ENCODE data around the gene ACD.

The ACD gene

DNA sequence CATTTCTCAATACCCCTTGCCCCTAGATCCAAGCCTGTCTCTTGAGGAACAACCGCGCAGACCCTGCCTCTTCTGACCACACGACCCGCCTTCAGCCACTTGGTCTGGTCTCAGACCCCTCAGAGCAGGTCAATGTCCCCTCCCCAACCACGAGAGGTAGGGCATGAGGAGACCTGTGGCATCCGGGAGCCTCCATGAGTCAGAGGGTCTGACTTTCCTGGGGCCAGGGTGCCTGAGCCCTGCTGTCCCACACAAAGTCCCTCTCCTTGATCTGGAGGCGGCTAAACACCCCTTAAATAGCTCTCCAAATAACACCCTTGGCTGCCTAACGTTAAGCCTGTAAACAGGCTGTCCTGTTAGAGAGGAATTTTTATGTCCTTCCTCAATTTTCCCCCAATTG is 10.0 kb downstream of the ACD start:
- POLR2A ChIA-PET = no interaction called here
- CTCF ChIA-PET = interaction anchor here (0.6 to 1.1 kb wide), 3 partner anchors 8 to 136 kb away, joined by 3 read pairs; no protein-coding TSS in a partner anchor
- Histone ChIP-seq H3K9me3 (ENCODE audit: control insufficient read depth, insufficient read depth, low read depth, low read length) (no peaks in the 10 kb centered on the region), H3K36me3 (ENCODE audit: control insufficient read depth in 2 of 2, insufficient read depth in 1 of 2, low read length in 2 of 2) (peaks cover 0 to 6% of the 10 kb centered on the region in 2 experiments; a peak in 1 of 3 replicates), H3K27ac (ENCODE audit: extremely low read depth, low read depth, low read length) (no peak overlapping the region), H3K4me3 (ENCODE audit: low read depth, low read length) (no peak overlapping the region), H3K4me1 (ENCODE audit: control insufficient read depth, insufficient read depth, low read length) (peaks cover 4% of the 10 kb centered on the region; the same call in 1 of the 2 replicates)
- TF ChIP-seq ZNF146 (tag by site-specific recombination; IDR thresholded peaks at IDR 0.05) (no peak), ZNF335 (tag by site-specific recombination; conservative IDR thresholded peaks at IDR 0.05) (0 out of 2 replicates have a peak, but pooled peaks have one; percentile 44)

DNA sequence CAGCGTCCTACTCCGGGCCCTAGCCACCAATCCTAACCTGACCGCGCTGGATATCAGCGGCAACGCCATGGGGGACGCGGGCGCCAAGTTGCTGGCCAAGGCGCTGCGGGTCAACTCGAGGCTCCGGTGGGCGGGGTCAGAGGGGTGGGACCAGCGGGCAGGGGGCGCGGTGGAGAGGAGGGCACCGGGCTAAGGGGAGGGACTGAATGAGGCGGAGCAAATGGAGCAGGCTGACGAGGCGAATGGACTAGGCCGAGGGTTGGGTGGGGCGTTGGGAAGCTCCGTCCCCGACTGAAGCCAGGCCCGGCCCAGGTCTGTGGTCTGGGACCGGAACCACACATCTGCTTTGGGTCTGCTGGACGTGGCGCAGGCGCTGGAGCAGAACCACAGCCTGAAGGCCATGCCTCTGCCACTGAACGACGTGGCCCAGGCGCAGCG is 10.5 kb downstream of the ACD start:
- CTCF ChIA-PET = no interaction called here
- Histone ChIP-seq H3K4me3 (ENCODE audit: low read depth, low read length) (no peak overlapping the region), H3K27ac (ENCODE audit: extremely low read depth, low read depth, low read length) (no peak overlapping the region), H3K9me3 (ENCODE audit: control insufficient read depth, insufficient read depth, low read depth, low read length) (no peaks in the 10 kb centered on the region), H3K4me1 (ENCODE audit: control insufficient read depth, insufficient read depth, low read length) (peaks cover 4% of the 10 kb centered on the region; the same call in 1 of the 2 replicates), H3K36me3 (ENCODE audit: control insufficient read depth in 2 of 2, insufficient read depth in 1 of 2, low read length in 2 of 2) (peaks cover 0 to 2% of the 10 kb centered on the region in 2 experiments; a peak in 1 of 3 replicates)
- POLR2A ChIA-PET = no interaction called here
- TF ChIP-seq ZNF341 (tag by site-specific recombination; IDR thresholded peaks at IDR 0.05; ENCODE audit: low read depth) = no peak
- no peak for TF ChIP-seq ZNF600 (tag by site-specific recombination; IDR thresholded peaks at IDR 0.05)
- TF ChIP-seq, protein P1, sequence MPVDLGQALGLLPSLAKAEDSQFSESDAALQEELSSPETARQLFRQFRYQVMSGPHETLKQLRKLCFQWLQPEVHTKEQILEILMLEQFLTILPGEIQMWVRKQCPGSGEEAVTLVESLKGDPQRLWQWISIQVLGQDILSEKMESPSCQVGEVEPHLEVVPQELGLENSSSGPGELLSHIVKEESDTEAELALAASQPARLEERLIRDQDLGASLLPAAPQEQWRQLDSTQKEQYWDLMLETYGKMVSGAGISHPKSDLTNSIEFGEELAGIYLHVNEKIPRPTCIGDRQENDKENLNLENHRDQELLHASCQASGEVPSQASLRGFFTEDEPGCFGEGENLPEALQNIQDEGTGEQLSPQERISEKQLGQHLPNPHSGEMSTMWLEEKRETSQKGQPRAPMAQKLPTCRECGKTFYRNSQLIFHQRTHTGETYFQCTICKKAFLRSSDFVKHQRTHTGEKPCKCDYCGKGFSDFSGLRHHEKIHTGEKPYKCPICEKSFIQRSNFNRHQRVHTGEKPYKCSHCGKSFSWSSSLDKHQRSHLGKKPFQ (tag by site-specific recombination; IDR thresholded peaks at IDR 0.05) = no peak
- no peak for TF ChIP-seq ZNF416 (tag by site-specific recombination; IDR thresholded peaks at IDR 0.05)
- TF ChIP-seq SP2 (tag by site-specific recombination; IDR thresholded peaks at IDR 0.05) = peak; percentile 40

DNA sequence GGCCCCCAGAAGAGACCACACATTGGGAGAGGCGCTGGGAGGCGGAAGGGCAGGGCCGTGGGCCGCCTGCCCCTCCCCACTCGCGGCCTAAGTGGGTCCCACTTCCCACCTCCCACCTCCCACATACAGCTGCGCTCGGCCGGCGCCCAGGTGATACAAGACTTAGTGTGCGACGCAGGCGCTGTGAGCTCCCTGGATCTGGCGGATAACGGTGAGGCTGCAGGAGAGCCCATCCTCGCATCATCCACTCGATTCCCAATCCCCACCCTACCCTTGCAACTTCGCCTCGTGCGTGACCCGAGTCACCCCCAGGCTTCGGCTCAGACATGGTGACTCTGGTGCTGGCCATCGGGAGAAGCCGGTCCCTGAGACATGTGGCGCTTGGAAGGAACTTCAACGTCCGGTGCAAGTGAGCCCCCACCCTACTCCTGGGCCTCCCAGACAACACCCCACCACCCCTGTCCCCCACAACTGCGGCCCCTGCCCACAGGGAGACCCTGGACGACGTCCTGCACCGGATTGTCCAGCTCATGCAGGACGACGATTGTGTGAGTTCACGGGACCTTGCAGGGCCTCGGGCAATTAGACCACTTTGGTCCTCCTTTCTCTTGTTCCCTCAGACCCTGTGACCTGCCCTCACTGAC is 11.2 kb downstream of the ACD start:
- Histone ChIP-seq H3K36me3 (ENCODE audit: control insufficient read depth in 2 of 2, insufficient read depth in 1 of 2, low read length in 2 of 2) (no peaks in the 10 kb centered on the region), H3K27ac (ENCODE audit: extremely low read depth, low read depth, low read length) (no peak overlapping the region), H3K4me3 (ENCODE audit: low read depth, low read length) (no peak overlapping the region), H3K9me3 (ENCODE audit: control insufficient read depth, insufficient read depth, low read depth, low read length) (no peaks in the 10 kb centered on the region), H3K4me1 (ENCODE audit: control insufficient read depth, insufficient read depth, low read length) (peaks cover 4% of the 10 kb centered on the region; the same call in 1 of the 2 replicates)
- CTCF ChIA-PET = no interaction called here
- POLR2A ChIA-PET = interaction anchor here (0.9 kb wide), 1 partner anchor 87 kb away, joined by 3 read pairs; the partner anchor contains the start of gene CTCF
- TF ChIP-seq, protein P2, sequence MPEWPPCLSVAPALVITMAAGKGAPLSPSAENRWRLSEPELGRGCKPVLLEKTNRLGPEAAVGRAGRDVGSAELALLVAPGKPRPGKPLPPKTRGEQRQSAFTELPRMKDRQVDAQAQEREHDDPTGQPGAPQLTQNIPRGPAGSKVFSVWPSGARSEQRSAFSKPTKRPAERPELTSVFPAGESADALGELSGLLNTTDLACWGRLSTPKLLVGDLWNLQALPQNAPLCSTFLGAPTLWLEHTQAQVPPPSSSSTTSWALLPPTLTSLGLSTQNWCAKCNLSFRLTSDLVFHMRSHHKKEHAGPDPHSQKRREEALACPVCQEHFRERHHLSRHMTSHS (tag by site-specific recombination; IDR thresholded peaks at IDR 0.05) = no peak
- no peak for TF ChIP-seq ZNF274 (IDR thresholded peaks at IDR 0.05; ENCODE audit: low read length)
- TF ChIP-seq ZNF274 (tag by site-specific recombination; IDR thresholded peaks at IDR 0.05; ENCODE audit: borderline replicate concordance) = no peak
- TF ChIP-seq KLF1 (tag by site-specific recombination; IDR thresholded peaks at IDR 0.05) = no peak
- TF ChIP-seq ZNF2 (tag by site-specific recombination; IDR thresholded peaks at IDR 0.05) = no peak
- TF ChIP-seq, protein P3, sequence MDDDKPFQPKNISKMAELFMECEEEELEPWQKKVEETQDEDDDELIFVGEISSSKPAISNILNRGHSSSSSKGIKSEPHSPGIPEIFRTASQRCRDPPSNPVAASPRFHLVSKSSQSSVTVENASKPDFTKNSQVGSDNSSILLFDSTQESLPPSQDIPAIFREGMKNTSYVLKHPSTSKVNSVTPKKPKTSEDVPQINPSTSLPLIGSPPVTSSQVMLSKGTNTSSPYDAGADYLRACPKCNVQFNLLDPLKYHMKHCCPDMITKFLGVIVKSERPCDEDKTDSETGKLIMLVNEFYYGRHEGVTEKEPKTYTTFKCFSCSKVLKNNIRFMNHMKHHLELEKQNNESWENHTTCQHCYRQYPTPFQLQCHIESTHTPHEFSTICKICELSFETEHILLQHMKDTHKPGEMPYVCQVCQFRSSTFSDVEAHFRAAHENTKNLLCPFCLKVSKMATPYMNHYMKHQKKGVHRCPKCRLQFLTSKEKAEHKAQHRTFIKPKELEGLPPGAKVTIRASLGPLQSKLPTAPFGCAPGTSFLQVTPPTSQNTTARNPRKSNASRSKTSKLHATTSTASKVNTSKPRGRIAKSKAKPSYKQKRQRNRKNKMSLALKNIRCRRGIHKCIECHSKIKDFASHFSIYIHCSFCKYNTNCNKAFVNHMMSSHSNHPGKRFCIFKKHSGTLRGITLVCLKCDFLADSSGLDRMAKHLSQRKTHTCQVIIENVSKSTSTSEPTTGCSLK (tag by site-specific recombination; IDR thresholded peaks at IDR 0.05) = no peak
- TF ChIP-seq ZNF529 (tag by site-specific recombination; IDR thresholded peaks at IDR 0.05; ENCODE audit: insufficient replicate concordance) = no peak
- no peak for TF ChIP-seq ZNF555 (tag by site-specific recombination; conservative IDR thresholded peaks at IDR 0.05)
- TF ChIP-seq ZNF155 (tag by site-specific recombination; IDR thresholded peaks at IDR 0.05) = no peak
- TF ChIP-seq, protein P4, sequence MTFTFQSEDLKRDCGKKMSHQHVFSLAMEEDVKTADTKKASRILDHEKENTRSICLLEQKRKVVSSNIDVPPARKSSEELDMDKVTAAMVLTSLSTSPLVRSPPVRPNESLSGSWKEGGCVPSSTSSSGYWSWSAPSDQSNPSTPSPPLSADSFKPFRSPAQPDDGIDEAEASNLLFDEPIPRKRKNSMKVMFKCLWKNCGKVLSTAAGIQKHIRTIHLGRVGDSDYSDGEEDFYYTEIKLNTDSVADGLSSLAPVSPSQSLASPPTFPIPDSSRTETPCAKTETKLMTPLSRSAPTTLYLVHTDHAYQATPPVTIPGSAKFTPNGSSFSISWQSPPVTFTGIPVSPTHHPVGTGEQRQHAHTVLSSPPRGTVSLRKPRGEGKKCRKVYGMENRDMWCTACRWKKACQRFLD (tag by site-specific recombination; IDR thresholded peaks at IDR 0.05) = no peak
- no peak for TF ChIP-seq ZNF121 (tag by site-specific recombination; IDR thresholded peaks at IDR 0.05)
- TF ChIP-seq ZNF701 (tag by site-specific recombination; IDR thresholded peaks at IDR 0.05) = no peak
- TF ChIP-seq ZNF747 (tag by site-specific recombination; IDR thresholded peaks at IDR 0.05) = no peak
- no peak for TF ChIP-seq ZNF169 (tag by site-specific recombination; IDR thresholded peaks at IDR 0.05)
- no peak for TF ChIP-seq TCF7L2 (IDR thresholded peaks at IDR 0.05; ENCODE audit: borderline replicate concordance, low read depth, low read length)

Data from HEK293 (cell line).